ENCODE data around the gene PXN.
"Not testable (repeated sequence)": the region's sequence is repeated elsewhere in the genome, so short reads cannot be mapped to it uniquely, and the experiment has no call there.

Gene PXN

DNA sequence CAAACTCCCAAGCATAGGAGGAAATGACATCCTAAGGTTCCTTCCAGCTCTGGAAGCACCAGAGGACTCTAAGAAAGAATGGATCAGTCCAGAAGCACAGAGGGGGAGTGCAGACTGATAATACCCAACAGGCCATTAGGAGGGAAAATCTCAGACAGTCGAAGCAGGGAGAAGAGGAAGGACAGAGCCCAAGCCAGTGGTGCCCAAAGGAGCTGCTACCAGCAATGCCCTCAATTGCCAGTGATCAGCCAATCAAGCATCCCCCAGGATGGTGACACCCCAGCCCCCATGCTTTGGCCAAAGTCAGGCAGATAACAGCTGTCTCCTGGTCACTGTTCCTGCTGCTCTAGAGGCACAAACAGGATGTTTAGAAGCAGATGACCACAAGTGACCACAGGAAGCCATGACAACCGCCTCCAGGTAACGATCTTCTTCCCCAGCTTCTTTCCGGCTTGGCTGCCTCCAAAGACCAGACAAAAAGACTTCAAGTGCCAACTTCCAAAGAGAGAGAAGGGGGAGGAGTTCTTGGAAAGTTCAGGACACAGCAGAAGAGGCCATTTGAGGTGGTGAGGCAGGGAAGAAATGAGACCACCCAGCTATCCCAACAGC, 16.2 kb downstream of the PXN start:
- Histone ChIP-seq H3K27ac (ENCODE audit: low read depth, low read length) (no peak overlapping the region), H3K27me3 (ENCODE audit: insufficient read depth, low read length) (no peaks in the 10 kb centered on the region), H3K36me3 (ENCODE audit: insufficient read depth, low read length) (peaks cover 3% of the 10 kb centered on the region; the same call in 1 of the 2 replicates), H3K4me1 (ENCODE audit: insufficient read depth, low read length) (peaks cover 8% of the 10 kb centered on the region; the same call in 1 of the 2 replicates), H3K9me3 (ENCODE audit: insufficient read depth, low read depth, low read length) (no peaks in the 10 kb centered on the region), H3K9ac (ENCODE audit: low read depth, low read length) (no peak overlapping the region), H3K4me3 (ENCODE audit: low read length) (no peak overlapping the region)
- 92% methylated on average over 4 of the region's 4 CpGs for WGBS

GRCh38 chr12:120247621-120248030, 17.9 kb downstream of the PXN start:
- Histone ChIP-seq H3K27ac (ENCODE audit: low read depth, low read length) (no peak overlapping the region), H3K9me3 (ENCODE audit: insufficient read depth, low read depth, low read length) (no peaks in the 10 kb centered on the region), H3K9ac (ENCODE audit: low read depth, low read length) (no peak overlapping the region), H3K36me3 (ENCODE audit: insufficient read depth, low read length) (no peaks in the 10 kb centered on the region), H3K4me3 (ENCODE audit: low read length) (no peak overlapping the region), H3K4me1 (ENCODE audit: insufficient read depth, low read length) (peaks cover 10% of the 10 kb centered on the region; the same call in 1 of the 2 replicates), H3K27me3 (ENCODE audit: insufficient read depth, low read length) (no peaks in the 10 kb centered on the region)
- WGBS, result 90% methylated on average over 6 of the region's 6 CpGs

DNA sequence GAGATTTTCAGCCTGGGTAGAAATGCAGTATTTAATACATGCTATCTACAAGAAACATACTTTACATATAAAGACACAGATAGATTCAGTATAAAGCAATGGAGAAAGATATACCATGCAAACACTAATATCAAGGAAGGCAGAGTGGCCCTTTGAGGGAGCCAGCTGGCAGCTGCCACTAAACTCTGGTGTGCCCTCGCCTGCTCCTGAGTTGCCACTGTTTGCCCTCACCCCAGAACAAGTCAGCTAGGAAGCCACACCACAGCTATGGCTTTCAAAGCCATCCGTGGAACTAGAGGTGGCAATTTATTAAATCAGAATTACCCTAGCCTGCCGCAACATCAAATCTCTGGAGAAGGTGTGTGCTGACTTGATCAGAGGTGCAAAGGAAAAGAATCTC, 18.3 kb downstream of the PXN start:
- Histone ChIP-seq H3K27ac (ENCODE audit: low read depth, low read length) (no peak overlapping the region), H3K4me3 (ENCODE audit: low read length) (no peak overlapping the region), H3K27me3 (ENCODE audit: insufficient read depth, low read length) (no peaks in the 10 kb centered on the region), H3K36me3 (ENCODE audit: insufficient read depth, low read length) (no peaks in the 10 kb centered on the region), H3K9me3 (ENCODE audit: insufficient read depth, low read depth, low read length) (no peaks in the 10 kb centered on the region), H3K9ac (ENCODE audit: low read depth, low read length) (no peak overlapping the region), H3K4me1 (ENCODE audit: insufficient read depth, low read length) (peaks cover 12% of the 10 kb centered on the region; the same call in 1 of the 2 replicates)
- WGBS, result 90% methylated on average over 3 of the region's 3 CpGs

- H3K27ac ChIP-seq (ENCODE audit: low read depth, low read length); H3K27me3 ChIP-seq (ENCODE audit: insufficient read depth, low read length); H3K4me3 ChIP-seq (ENCODE audit: low read length); H3K9me3 ChIP-seq (ENCODE audit: insufficient read depth, low read depth, low read length); H3K36me3 ChIP-seq (ENCODE audit: insufficient read depth, low read length); H3K9ac ChIP-seq (ENCODE audit: low read depth, low read length): not testable (repeated sequence)
- peaks cover 16% of the 10 kb centered on the region; the same call in 1 of the 2 replicates for H3K4me1 ChIP-seq (ENCODE audit: insufficient read depth, low read length)
- WGBS, result 90% methylated on average over 5 of the region's 5 CpGs
Observed at GRCh38 chr12:120246705-120247104, 18.8 kb downstream of the PXN start.

DNA sequence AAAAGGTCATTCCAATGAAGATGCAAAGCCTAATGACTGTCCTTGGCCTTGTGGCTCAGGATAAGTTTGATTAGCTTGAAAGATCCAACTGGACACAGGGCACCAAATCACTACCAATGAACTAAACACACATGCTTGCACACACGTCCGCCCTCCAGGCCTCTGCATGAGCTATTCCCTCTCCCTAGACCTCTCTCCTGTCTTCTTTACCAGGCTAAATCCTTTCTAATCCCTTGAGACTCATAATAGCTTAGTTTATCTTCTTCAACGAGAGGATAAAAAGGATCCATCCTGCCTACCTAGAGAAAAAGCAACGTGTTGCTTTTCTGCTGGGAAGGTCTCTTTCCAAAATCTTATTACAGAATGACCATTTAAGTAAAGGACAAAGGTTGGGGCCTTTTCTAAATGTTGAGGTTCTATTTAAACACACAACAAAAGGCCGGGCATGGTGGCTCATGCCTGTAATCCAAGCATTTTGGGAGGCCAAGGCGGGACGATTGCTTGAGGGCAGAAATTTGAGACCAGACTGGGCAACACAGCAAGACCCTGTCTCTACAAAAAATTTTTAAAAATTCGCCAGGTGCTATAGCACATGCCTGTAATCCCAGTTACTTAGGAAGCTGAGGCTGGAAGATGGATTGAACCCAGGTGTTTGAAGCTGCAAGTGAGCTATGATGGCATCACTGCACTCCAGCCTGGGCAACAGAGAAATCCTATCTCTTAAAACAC, 22.4 kb downstream of the PXN start:
- no peaks in the 10 kb centered on the region for H3K36me3 ChIP-seq (ENCODE audit: insufficient read depth, low read length)
- 79% methylated on average over 8 of the region's 8 CpGs for WGBS
- H3K27me3 ChIP-seq (ENCODE audit: insufficient read depth, low read length), result no peaks in the 10 kb centered on the region
- H3K9ac ChIP-seq (ENCODE audit: low read depth, low read length), result no peak overlapping the region
- no peak overlapping the region for H3K4me3 ChIP-seq (ENCODE audit: low read length)
- H3K9me3 ChIP-seq (ENCODE audit: insufficient read depth, low read depth, low read length), result no peaks in the 10 kb centered on the region
- no peak overlapping the region for H3K27ac ChIP-seq (ENCODE audit: low read depth, low read length)
- peaks cover 18% of the 10 kb centered on the region for H3K4me1 ChIP-seq (ENCODE audit: insufficient read depth, low read length)

DNA sequence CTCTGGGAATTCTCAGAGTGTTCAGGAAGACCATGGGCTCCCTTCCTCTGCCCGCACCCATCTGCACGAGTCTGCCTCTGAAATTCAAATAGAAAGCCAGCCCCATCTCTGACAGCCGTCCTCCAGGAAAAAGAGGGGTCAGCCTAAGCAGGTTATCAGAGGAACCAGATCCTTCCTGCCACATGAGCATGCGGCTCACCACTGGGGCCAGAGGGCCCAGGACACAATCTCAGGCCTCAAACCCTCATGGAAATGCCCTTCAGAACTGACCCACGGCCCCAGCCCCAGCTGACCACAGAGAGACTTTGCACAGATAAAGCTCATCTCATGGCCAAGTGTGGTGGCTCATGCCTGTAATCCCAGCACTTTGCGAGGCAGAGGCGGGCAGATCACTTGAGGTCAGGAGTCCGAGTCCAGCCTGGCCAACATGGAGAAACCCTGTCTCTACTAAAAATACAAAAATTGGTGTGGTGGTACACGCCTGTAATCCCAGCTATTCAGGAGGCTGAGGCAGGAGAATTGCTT, 23.2 kb downstream of the PXN start:
- Histone ChIP-seq H3K9me3 (ENCODE audit: insufficient read depth, low read depth, low read length) (no peaks in the 10 kb centered on the region), H3K4me3 (ENCODE audit: low read length) (no peak overlapping the region), H3K9ac (ENCODE audit: low read depth, low read length) (no peak overlapping the region), H3K27me3 (ENCODE audit: insufficient read depth, low read length) (no peaks in the 10 kb centered on the region), H3K4me1 (ENCODE audit: insufficient read depth, low read length) (peaks cover 18% of the 10 kb centered on the region), H3K27ac (ENCODE audit: low read depth, low read length) (no peak overlapping the region; the same call in 1 of the 2 replicates), H3K36me3 (ENCODE audit: insufficient read depth, low read length) (no peaks in the 10 kb centered on the region)
- WGBS, result 84% methylated on average over 9 of the region's 9 CpGs

- Histone ChIP-seq H3K27ac (ENCODE audit: low read depth, low read length) (no peak overlapping the region; the same call in 1 of the 2 replicates), H3K4me3 (ENCODE audit: low read length) (no peak overlapping the region), H3K9me3 (ENCODE audit: insufficient read depth, low read depth, low read length) (no peaks in the 10 kb centered on the region), H3K36me3 (ENCODE audit: insufficient read depth, low read length) (no peaks in the 10 kb centered on the region), H3K4me1 (ENCODE audit: insufficient read depth, low read length) (peaks cover 18% of the 10 kb centered on the region), H3K27me3 (ENCODE audit: insufficient read depth, low read length) (no peaks in the 10 kb centered on the region), H3K9ac (ENCODE audit: low read depth, low read length) (no peak overlapping the region)
- WGBS, result 84% methylated on average over 9 of the region's 9 CpGs
Observed at GRCh38 chr12:120241561-120242274, 23.8 kb downstream of the PXN start.

GRCh38 chr12:120240495-120240833, 25.1 kb downstream of the PXN start:
- WGBS, result 93% methylated on average over 5 of the region's 5 CpGs
- peaks cover 25% of the 10 kb centered on the region for H3K4me1 ChIP-seq (ENCODE audit: insufficient read depth, low read length)
- no peaks in the 10 kb centered on the region for H3K36me3 ChIP-seq (ENCODE audit: insufficient read depth, low read length)
- H3K27me3 ChIP-seq (ENCODE audit: insufficient read depth, low read length), result no peaks in the 10 kb centered on the region
- H3K27ac ChIP-seq (ENCODE audit: low read depth, low read length), result no peak overlapping the region
- H3K9ac ChIP-seq (ENCODE audit: low read depth, low read length), result no peak overlapping the region
- H3K9me3 ChIP-seq (ENCODE audit: insufficient read depth, low read depth, low read length), result no peaks in the 10 kb centered on the region
- H3K4me3 ChIP-seq (ENCODE audit: low read length), result no peak overlapping the region

DNA sequence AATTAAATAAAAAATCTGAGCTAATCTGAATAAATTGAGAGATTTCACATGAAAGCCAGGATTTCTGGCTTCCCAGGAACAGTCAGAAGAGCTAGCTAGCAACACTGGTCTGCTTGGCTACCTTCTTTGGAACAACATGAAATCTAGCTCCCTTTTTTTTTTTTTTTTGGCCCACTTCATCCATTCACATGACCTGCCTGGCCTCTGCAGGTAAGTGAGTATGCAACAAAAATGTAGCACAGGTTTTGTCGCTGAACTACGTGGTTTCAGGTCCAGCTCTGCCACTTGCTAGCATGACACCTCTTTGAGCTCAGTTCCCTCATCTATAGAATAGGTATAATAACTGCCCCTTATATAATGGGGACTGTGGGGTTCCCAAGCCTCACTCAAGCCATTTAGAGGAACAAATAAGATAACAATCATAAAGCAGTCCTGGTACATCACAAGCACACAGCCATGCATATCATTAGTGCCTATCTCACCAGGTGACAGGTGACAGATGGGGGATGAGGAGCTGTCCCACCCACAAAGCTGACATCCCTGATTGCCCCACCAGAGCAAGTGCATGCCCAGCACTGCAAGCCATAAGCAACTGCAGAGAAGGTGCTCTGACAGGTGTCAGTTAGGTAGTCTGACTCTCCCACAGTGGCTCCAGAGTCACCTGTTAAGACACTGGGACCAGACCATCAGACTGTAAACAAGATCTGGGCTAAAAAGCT, 25.6 kb downstream of the PXN start:
- no peak overlapping the region for H3K4me3 ChIP-seq (ENCODE audit: low read length)
- 94% methylated on average over 2 of the region's 2 CpGs for WGBS
- H3K36me3 ChIP-seq (ENCODE audit: insufficient read depth, low read length), result no peaks in the 10 kb centered on the region
- H3K27ac ChIP-seq (ENCODE audit: low read depth, low read length), result no peak overlapping the region
- no peaks in the 10 kb centered on the region for H3K9me3 ChIP-seq (ENCODE audit: insufficient read depth, low read depth, low read length)
- H3K4me1 ChIP-seq (ENCODE audit: insufficient read depth, low read length), result peaks cover 27% of the 10 kb centered on the region
- no peaks in the 10 kb centered on the region for H3K27me3 ChIP-seq (ENCODE audit: insufficient read depth, low read length)
- no peak overlapping the region for H3K9ac ChIP-seq (ENCODE audit: low read depth, low read length)

DNA sequence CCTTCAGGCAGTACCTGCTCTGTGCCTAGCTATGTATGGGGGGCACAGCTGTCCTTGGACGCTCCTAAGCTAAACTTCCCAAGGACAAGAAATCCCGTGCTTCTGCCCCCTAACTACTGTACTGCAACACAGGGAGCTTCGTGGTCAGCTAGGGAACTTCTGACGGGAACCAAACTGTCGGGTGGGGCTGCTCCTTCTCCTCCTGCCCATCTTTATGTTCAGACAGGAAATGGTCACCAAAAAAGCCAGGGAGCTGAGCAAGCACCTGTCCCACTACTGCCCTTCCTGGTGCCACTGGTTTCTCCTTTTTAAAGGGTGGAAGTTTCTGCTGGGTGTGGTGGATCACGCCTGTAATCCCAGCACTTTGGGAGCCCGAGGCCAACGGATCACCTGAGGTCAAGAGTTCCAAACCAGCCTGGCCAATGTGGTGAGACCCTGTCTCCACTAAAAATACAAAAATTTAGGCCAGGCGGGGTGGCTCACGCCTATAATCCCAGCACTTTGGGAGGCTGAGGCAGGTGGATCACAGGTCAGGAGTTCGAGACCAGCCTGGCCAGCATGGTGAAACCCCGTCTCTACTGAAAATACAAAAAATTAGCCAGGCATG, 26.6 kb downstream of the PXN start:
- H3K27me3 ChIP-seq (ENCODE audit: insufficient read depth, low read length), result no peaks in the 10 kb centered on the region
- H3K36me3 ChIP-seq (ENCODE audit: insufficient read depth, low read length), result no peaks in the 10 kb centered on the region
- no peak overlapping the region for H3K9ac ChIP-seq (ENCODE audit: low read depth, low read length)
- H3K4me3 ChIP-seq (ENCODE audit: low read length), result no peak overlapping the region
- no peak overlapping the region for H3K27ac ChIP-seq (ENCODE audit: low read depth, low read length)
- 92% methylated on average over 12 of the region's 12 CpGs for WGBS
- peaks cover 36% of the 10 kb centered on the region for H3K4me1 ChIP-seq (ENCODE audit: insufficient read depth, low read length)
- no peaks in the 10 kb centered on the region for H3K9me3 ChIP-seq (ENCODE audit: insufficient read depth, low read depth, low read length)
